SU-DHL-6 (cell line): Measurements from ENCODE around the gene THEM5.

Source experiments
- CTCF ChIP-seq: fragments of 200-600 bp; sonication (generic); IDR thresholded peaks from one replicate; pipeline ENCODE4 v1.5.1; 2017; ENCODE audit warnings: antibody characterized with exemption, mild to moderate bottlenecking, low read length, moderate library complexity; ENCODE audit not compliant: insufficient read depth, poor library complexity, severe bottlenecking
- EZH2phosphoT487 ChIP-seq: fragments of 200-600 bp; sonication (generic), shearing (Covaris generic); conservative IDR thresholded peaks from 2 replicates; pipeline ENCODE4 v1.6.1; 2018; ENCODE audit warnings: mild to moderate bottlenecking, antibody characterized with exemption, low read length, moderate library complexity, mixed read lengths

- TF ChIP-seq CTCF (no peak), EZH2phosphoT487 (no peak)
Observed at GRCh38 chr1:151858030-151858746, 4.7 kb upstream of the THEM5 start.
